Mesenchymal stem cell (in vitro differentiated cells and primary cell): Measurements from ENCODE around the gene VWA7.
A peak's percentile ranks its signal among the peaks of the same experiment; 100 is the strongest.
"Not testable (repeated sequence)": the region's sequence is repeated elsewhere in the genome, so short reads cannot be mapped to it uniquely, and the experiment has no call there.

Source experiments
- DNase-seq: peaks from one replicate; pipeline ENCODE4 v3.0.0-alpha.2; 2013
- H2AFZ ChIP-seq: one replicate; pipeline ENCODE4 v1.6.1; 2013; ENCODE audit warnings: low read depth, mild to moderate bottlenecking, control low read depth, inconsistent platforms, low read length, moderate library complexity
- H2AK5ac ChIP-seq: 2 replicates; pipeline ENCODE4 v1.6.1; 2013; ENCODE audit warnings: low read length, moderate library complexity, mild to moderate bottlenecking, inconsistent platforms; ENCODE audit not compliant: severe bottlenecking
- H2BK120ac ChIP-seq: one replicate; pipeline ENCODE4 v1.6.1; 2013; ENCODE audit warnings: low read depth, mild to moderate bottlenecking, inconsistent platforms, low read length, moderate library complexity
- H2BK12ac ChIP-seq, 2 experiments: one replicate each; pipeline ENCODE4 v1.6.1; 2013; ENCODE audit warnings: inconsistent platforms in 2 of 2, low read length in 2 of 2, mild to moderate bottlenecking in 2 of 2, moderate library complexity in 2 of 2, control low read depth in 1 of 2
- H2BK15ac ChIP-seq: one replicate; pipeline ENCODE4 v1.6.1; 2013; ENCODE audit warnings: mild to moderate bottlenecking, low read depth, inconsistent platforms; ENCODE audit not compliant: poor library complexity, severe bottlenecking
- H2BK5ac ChIP-seq: 2 replicates; pipeline ENCODE4 v1.6.1; 2013; ENCODE audit warnings: low read depth, mild to moderate bottlenecking, low read length, control low read depth, inconsistent platforms; ENCODE audit not compliant: poor library complexity, severe bottlenecking
- H3K14ac ChIP-seq, 2 experiments: one replicate each; pipeline ENCODE4 v1.6.1; 2013; ENCODE audit warnings: inconsistent platforms in 2 of 2, low read length in 2 of 2, control low read depth in 1 of 2, mild to moderate bottlenecking in 1 of 2, moderate library complexity in 1 of 2
- H3K18ac ChIP-seq, 2 experiments: one replicate each; pipeline ENCODE4 v1.6.1; 2013; ENCODE audit warnings: inconsistent platforms in 2 of 2, low read length in 2 of 2, control low read depth in 1 of 2, low read depth in 1 of 2, mild to moderate bottlenecking in 1 of 2
- H3K23ac ChIP-seq, 2 experiments: one replicate each; pipeline ENCODE4 v1.6.1; 2013; ENCODE audit warnings: inconsistent platforms in 2 of 2, low read length in 2 of 2, mild to moderate bottlenecking in 2 of 2, moderate library complexity in 2 of 2, control low read depth in 1 of 2
- H3K27ac ChIP-seq: 2 replicates; pipeline ENCODE4 v1.5.1; 2013; ENCODE audit warnings: mild to moderate bottlenecking, moderate library complexity, low read length, control low read depth, inconsistent platforms; ENCODE audit not compliant: poor library complexity, severe bottlenecking
- H3K27me3 ChIP-seq, 2 experiments: 2 replicates each; pipeline versions ENCODE4 v1.6.1 to v1.7.0; 2013; ENCODE audit warnings: low read length in 2 of 2, mild to moderate bottlenecking in 2 of 2, moderate library complexity in 2 of 2, control low read depth in 1 of 2, inconsistent platforms in 1 of 2; ENCODE audit not compliant: control insufficient read depth in 1 of 2, insufficient read depth in 1 of 2
- H3K36me3 ChIP-seq, 2 experiments: 2 replicates each; pipeline versions ENCODE4 v1.6.1 to v1.7.0; 2013; ENCODE audit warnings: low read length in 2 of 2, control low read depth in 1 of 2, inconsistent platforms in 1 of 2, low read depth in 1 of 2, mild to moderate bottlenecking in 1 of 2; ENCODE audit not compliant: insufficient read depth in 2 of 2, control insufficient read depth in 1 of 2
- H3K4ac ChIP-seq, 2 experiments: one replicate each; pipeline ENCODE4 v1.6.1; 2013; ENCODE audit warnings: inconsistent platforms in 2 of 2, low read length in 2 of 2, mild to moderate bottlenecking in 2 of 2, moderate library complexity in 2 of 2, control low read depth in 1 of 2, low read depth in 1 of 2
- H3K4me1 ChIP-seq: 2 replicates; pipeline ENCODE4 v1.6.1; 2013; ENCODE audit warnings: low read depth, low read length, control low read depth; ENCODE audit not compliant: control insufficient read depth, insufficient read depth
- H3K4me2 ChIP-seq: 2 replicates; pipeline ENCODE4 v1.6.1; 2013; ENCODE audit warnings: low read length, mild to moderate bottlenecking, inconsistent platforms; ENCODE audit not compliant: poor library complexity, severe bottlenecking
- H3K4me3 ChIP-seq, 2 experiments: 2 replicates each; pipeline versions ENCODE4 v1.5.1 to v1.7.0; 2013; ENCODE audit warnings: low read length in 2 of 2, mild to moderate bottlenecking in 2 of 2, control low read depth in 1 of 2, low read depth in 1 of 2; ENCODE audit not compliant: insufficient read depth in 1 of 2
- H3K79me1 ChIP-seq: replicated peaks from 2 replicates; pipeline ENCODE4 v1.6.1; 2013; ENCODE audit warnings: mild to moderate bottlenecking, control low read depth, low read length, inconsistent platforms; ENCODE audit not compliant: poor library complexity, severe bottlenecking
- H3K9ac ChIP-seq: 2 replicates; pipeline ENCODE4 v1.7.0; 2013; ENCODE audit warnings: mild to moderate bottlenecking, low read length, moderate library complexity
- H3K9me3 ChIP-seq: 2 replicates; pipeline ENCODE4 v1.7.0; 2013; ENCODE audit warnings: mild to moderate bottlenecking, low read length; ENCODE audit not compliant: control insufficient read depth
- H4K8ac ChIP-seq: one replicate; pipeline ENCODE4 v1.6.1; 2013; ENCODE audit warnings: inconsistent platforms, mild to moderate bottlenecking, low read length, moderate library complexity
- H4K91ac ChIP-seq: one replicate; pipeline ENCODE4 v1.6.1; 2013; ENCODE audit warnings: mild to moderate bottlenecking, low read length, inconsistent platforms
- WGBS: methylation state at CpG from one replicate; pipeline ENCODE4 v1.1.7; 2013; ENCODE audit warnings: mixed read lengths; 5-methylcytosine and 5-hydroxymethylcytosine counted together

The VWA7 gene

GRCh38 chr6:31806470-31807272 is 29.5 kb upstream of the VWA7 start, which contains the start of gene LSM2:
TSS of gene LSM2 (minus strand) at chr6:31806966. CDS start at chr6:31806757, 209 bp downstream.
- Histone ChIP-seq H3K14ac (peak within 1 kb of the TSS in 1 of 2 experiments; percentile 91), H3K27ac (peak within 1 kb of the TSS; percentile 83), H3K4me3 (peak within 1 kb of the TSS; percentile 85 to 89), H2AK5ac (peak within 1 kb of the TSS; percentile 73), H4K91ac (peak within 1 kb of the TSS; percentile 39), H3K36me3 (peaks cover 5 to 9% of the 10 kb centered on the region in 2 experiments), H3K4me1 (peaks cover 6% of the 10 kb centered on the region), H3K9ac (peak within 1 kb of the TSS; percentile 94), H3K79me1 (peaks cover 13% of the 10 kb centered on the region), H2BK12ac (peak within 1 kb of the TSS in 1 of 2 experiments; percentile 38), H2AFZ (peak within 1 kb of the TSS; percentile 69), H3K23ac (peak within 1 kb of the TSS; percentile 13 to 67), H3K18ac (peak within 1 kb of the TSS; percentile 50 to 91), H3K9me3 (no peaks in the 10 kb centered on the region), H3K4ac (peak within 1 kb of the TSS; percentile 51 to 86), H2BK120ac (no peak within 1 kb of the TSS), H2BK5ac (peak within 1 kb of the TSS; percentile 79), H3K27me3 (no peaks in the 10 kb centered on the region), H3K4me2 (peak within 1 kb of the TSS; percentile 79), H4K8ac (peak within 1 kb of the TSS; percentile 77), H2BK15ac (no peak within 1 kb of the TSS)
- under 1% methylated on average over 44 of the region's 51 CpGs for WGBS
- peak; percentile 97 for DNase-seq

GRCh38 chr6:31805939-31806469 is 28.9 kb upstream of the VWA7 start:
- WGBS = 16% methylated on average over 6 of the region's 7 CpGs
- DNase-seq = peak; percentile 8

GRCh38 chr6:31801031-31801927 is 24.2 kb upstream of the VWA7 start:
- not testable (repeated sequence) for H3K4me1 ChIP-seq, H3K9me3 ChIP-seq, H2AFZ ChIP-seq, H3K4me3 ChIP-seq, DNase-seq, H3K23ac ChIP-seq, H3K4ac ChIP-seq, H3K18ac ChIP-seq, H3K4me2 ChIP-seq, H2BK12ac ChIP-seq, H2BK120ac ChIP-seq, H2BK15ac ChIP-seq, H3K9ac ChIP-seq, H4K91ac ChIP-seq, H4K8ac ChIP-seq, H3K27me3 ChIP-seq, H3K27ac ChIP-seq, H2AK5ac ChIP-seq, H3K14ac ChIP-seq, H2BK5ac ChIP-seq
- Histone ChIP-seq H3K79me1 (peaks cover 16% of the 10 kb centered on the region), H3K36me3 (peaks cover 7 to 23% of the 10 kb centered on the region in 2 experiments)
- WGBS = 98% methylated on average over 4 of the region's 8 CpGs

More at GRCh38 chr6:31805939-31806469, 28.9 kb upstream of the VWA7 start:
- Histone ChIP-seq H4K91ac (no peak overlapping the region), H3K14ac (no peak overlapping the region), H3K4me3 (peak overlapping the region; percentile 85 to 89), H2BK120ac (no peak overlapping the region), H2AFZ (peak overlapping the region; percentile 60), H3K9ac (peak overlapping the region; percentile 94), H3K27me3 (no peaks in the 10 kb centered on the region), H2BK5ac (no peak overlapping the region), H2BK15ac (no peak overlapping the region), H3K9me3 (no peaks in the 10 kb centered on the region), H3K4me2 (peak overlapping the region; percentile 79), H2AK5ac (peak overlapping the region; percentile 73), H3K23ac (peak overlapping the region in 1 of 2 experiments; percentile 13), H3K4me1 (peaks cover 6% of the 10 kb centered on the region), H3K27ac (peak overlapping the region; percentile 77), H3K4ac (peak overlapping the region; percentile 51 to 86), H2BK12ac (no peak overlapping the region), H3K36me3 (peaks cover 5 to 13% of the 10 kb centered on the region in 2 experiments), H3K79me1 (peaks cover 13% of the 10 kb centered on the region), H4K8ac (no peak overlapping the region), H3K18ac (no peak overlapping the region)
